H1 (cell line): ENCODE data around the gene RAD51D. TPM values are rescaled to one million over a fixed set of nuclear protein-coding genes. Genes with fewer than 3 reads are reported as not detected.

ENCODE experiments used
- CHD2 ChIP-seq: IDR thresholded peaks from 2 replicates; pipeline ENCODE4 v1.6.1; 2012; ENCODE audit warnings: low read length, improper control_type of control experiment
- CTBP2 ChIP-seq: IDR thresholded peaks from 2 replicates; pipeline ENCODE4 v1.7.0; 2011; ENCODE audit warnings: borderline replicate concordance, mild to moderate bottlenecking, moderate library complexity, mixed read lengths, low read length; ENCODE audit not compliant: insufficient read depth, insufficient read length
- HDAC2 ChIP-seq, 2 experiments: fragments of 300-600 bp in 1 of 2; sonication (generic) in 1 of 2; IDR thresholded peaks; 2 replicates each; pipeline ENCODE4 v1.6.1; 2011 to 2012; ENCODE audit warnings: low read depth in 2 of 2, low read length in 2 of 2, mild to moderate bottlenecking in 2 of 2, moderate library complexity in 2 of 2, borderline replicate concordance in 1 of 2, inconsistent platforms in 1 of 2
- POU5F1 ChIP-seq: IDR thresholded peaks from 2 replicates; pipeline ENCODE4 v1.6.1; 2011; ENCODE audit warnings: low read depth, mild to moderate bottlenecking, low read length, moderate library complexity
- RAD21 ChIP-seq, 2 experiments: IDR thresholded peaks in 1 of 2; conservative IDR thresholded peaks in 1 of 2; 2 replicates each; pipeline ENCODE4 v1.6.1; 2011; ENCODE audit warnings: low read depth in 2 of 2, low read length in 2 of 2, improper control_type of control experiment in 1 of 2, inconsistent platforms in 1 of 2, mild to moderate bottlenecking in 1 of 2, moderate library complexity in 1 of 2
- RBBP5 ChIP-seq: IDR thresholded peaks from 2 replicates; pipeline ENCODE4 v1.7.1; 2012; ENCODE audit warnings: low read depth, mild to moderate bottlenecking, inconsistent platforms, low read length, moderate library complexity, borderline replicate concordance
- RNF2 ChIP-seq: fragments of 200-900, 300-1000 bp; sonication (generic); IDR thresholded peaks from 2 replicates; pipeline ENCODE4 v1.7.1; 2016; ENCODE audit warnings: borderline replicate concordance, low read depth, mild to moderate bottlenecking, antibody characterized with exemption, low read length; ENCODE audit not compliant: poor library complexity, severe bottlenecking; ENCODE audit errors: missing control alignments
- SP2 ChIP-seq: IDR thresholded peaks from 2 replicates; pipeline ENCODE4 v1.6.1; 2012; ENCODE audit warnings: mild to moderate bottlenecking, low read length, inconsistent platforms
- polyA plus RNA-seq, 7 experiments: library from polyadenylated mRNA; depleted of rRNA in 3 of 7; stranded (reverse) in 5 of 7; unstranded in 2 of 7; fragments of >200 nt in 5 of 7; fragments of 200-250 nt in 2 of 7; gene quantifications; 1 replicate in 5 of 7; 2 replicates in 1 of 7; 4 replicates in 1 of 7; pipeline versions ENCODE4 v1.2.1 to v1.2.3, GENCODE V29; 2011 to 2013; ENCODE audit warnings: missing spikeins in 2 of 7, mixed read lengths in 2 of 7
- small RNA-seq: library from polyadenylated mRNA; stranded (forward); fragments of <200 nt; extraction: miRNeasy Mini kit (QIAGEN cat#:217004); gene quantifications from one replicate; pipeline ENCODE3, GENCODE V24; 2013; ENCODE audit not compliant: insufficient read depth
- total RNA-seq: library from RNA; stranded (reverse); fragmentation: NEBNext Ultra II Directional; extraction: Animal tissue kit (Norgen Biotek cat#: 25700); gene quantifications from 2 replicates; pipeline ENCODE4 v1.2.1, GENCODE V29; 2021

Gene RAD51D
- total and polyA plus RNA-seq, 2 of the 8 experiments (the other 6 are each of a cell fraction or from before 2014, with no cell fraction given), result 10.2 to 12.9 TPM

DNA sequence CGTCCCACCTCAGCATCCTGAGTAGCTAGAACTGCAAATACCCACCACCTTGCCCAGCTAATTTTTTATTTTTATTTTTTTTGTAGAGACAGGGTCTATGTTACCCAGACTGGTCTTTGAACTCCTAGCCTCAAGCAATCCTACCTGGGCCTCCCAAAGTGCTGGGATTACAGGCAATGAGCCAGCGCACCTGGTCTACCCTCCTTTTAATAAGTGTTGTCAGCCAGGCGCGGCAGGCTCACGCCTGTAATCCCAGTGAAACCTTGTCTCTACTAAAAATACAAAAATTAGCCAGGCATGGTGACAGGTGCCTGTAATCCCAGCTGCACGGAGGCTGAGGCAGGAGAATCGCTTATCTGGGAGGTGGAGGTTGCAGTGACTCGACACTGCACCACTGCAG lies 75.5 kb downstream of the RAD51D start (continued):
- TF ChIP-seq HDAC2 (IDR thresholded peaks at IDR 0.05; ENCODE audit: borderline replicate concordance in 1 of 2, low read depth in 2 of 2, low read length in 2 of 2) (no peak), RNF2 (no peak), RAD21 (IDR thresholded peaks at IDR 0.05 in 1 of 2, conservative IDR thresholded peaks at IDR 0.05 in 1 of 2; ENCODE audit: low read depth in 2 of 2, low read length in 2 of 2) (no peak), POU5F1 (no peak), CHD2 (no peak), SP2 (no peak), CTBP2 (no peak), RBBP5 (no peak)

Small RNA genes within 50 kb of the gene (small RNA-seq; reads per million reads assigned to genes)
- gene AC004223.1, result not detected
- gene RNU6-840P, result not detected

Other genes starting within 250 kb of the RAD51D start
- gene CCT6B, start 158.4 kb downstream of the RAD51D start, total RNA-seq, result 0.48 and 1.3 TPM in 2 replicates
- gene CCT6B, start 158.4 kb downstream of the RAD51D start, polyA plus RNA-seq (2011; rRNA removed), result 0.53 and 0.67 TPM in 2 replicates
- 18.5 and 19.9 TPM in 2 replicates for gene ZNF830, start 158.3 kb downstream of the RAD51D start, total RNA-seq
- gene ZNF830, start 158.3 kb downstream of the RAD51D start, polyA plus RNA-seq (2011; rRNA removed), result 3.9 and 4.2 TPM in 2 replicates
- gene LIG3, start 139.3 kb downstream of the RAD51D start, total RNA-seq, result 89.3 and 95.1 TPM in 2 replicates
- gene LIG3, start 139.3 kb downstream of the RAD51D start, polyA plus RNA-seq (2011; rRNA removed), result 63.6 and 76.5 TPM in 2 replicates
- gene RFFL, start 56.2 kb downstream of the RAD51D start, total RNA-seq, result 20.0 and 24.5 TPM in 2 replicates
- 14.0 and 14.2 TPM in 2 replicates for gene RFFL, start 56.2 kb downstream of the RAD51D start, polyA plus RNA-seq (2011; rRNA removed)
- gene FNDC8, start 1.8 kb upstream of the RAD51D start, total RNA-seq, result not detected in 2 replicates
- not detected in 2 replicates for gene FNDC8, start 1.8 kb upstream of the RAD51D start, polyA plus RNA-seq (2011; rRNA removed)
- gene NLE1, start 22.4 kb upstream of the RAD51D start, total RNA-seq, result 50.1 and 51.5 TPM in 2 replicates
- gene NLE1, start 22.4 kb upstream of the RAD51D start, polyA plus RNA-seq (2011; rRNA removed), result 50.4 and 67.7 TPM in 2 replicates
- 0.15 and 0.23 TPM in 2 replicates for gene UNC45B, start 28.0 kb upstream of the RAD51D start, total RNA-seq
- 0.06 and 0.11 TPM in 2 replicates for gene UNC45B, start 28.0 kb upstream of the RAD51D start, polyA plus RNA-seq (2011; rRNA removed)
- not detected in 2 replicates for gene SLC35G3, start 74.5 kb upstream of the RAD51D start, total RNA-seq
- not detected in 2 replicates for gene SLC35G3, start 74.5 kb upstream of the RAD51D start, polyA plus RNA-seq (2011; rRNA removed)
- gene SLFN5, start 123.2 kb upstream of the RAD51D start, total RNA-seq, result 2.6 and 3.0 TPM in 2 replicates
- gene SLFN5, start 123.2 kb upstream of the RAD51D start, polyA plus RNA-seq (2011; rRNA removed), result 0.86 and 0.96 TPM in 2 replicates